Measurements from ENCODE around the gene PMPCA.

PMPCA gene

DNA sequence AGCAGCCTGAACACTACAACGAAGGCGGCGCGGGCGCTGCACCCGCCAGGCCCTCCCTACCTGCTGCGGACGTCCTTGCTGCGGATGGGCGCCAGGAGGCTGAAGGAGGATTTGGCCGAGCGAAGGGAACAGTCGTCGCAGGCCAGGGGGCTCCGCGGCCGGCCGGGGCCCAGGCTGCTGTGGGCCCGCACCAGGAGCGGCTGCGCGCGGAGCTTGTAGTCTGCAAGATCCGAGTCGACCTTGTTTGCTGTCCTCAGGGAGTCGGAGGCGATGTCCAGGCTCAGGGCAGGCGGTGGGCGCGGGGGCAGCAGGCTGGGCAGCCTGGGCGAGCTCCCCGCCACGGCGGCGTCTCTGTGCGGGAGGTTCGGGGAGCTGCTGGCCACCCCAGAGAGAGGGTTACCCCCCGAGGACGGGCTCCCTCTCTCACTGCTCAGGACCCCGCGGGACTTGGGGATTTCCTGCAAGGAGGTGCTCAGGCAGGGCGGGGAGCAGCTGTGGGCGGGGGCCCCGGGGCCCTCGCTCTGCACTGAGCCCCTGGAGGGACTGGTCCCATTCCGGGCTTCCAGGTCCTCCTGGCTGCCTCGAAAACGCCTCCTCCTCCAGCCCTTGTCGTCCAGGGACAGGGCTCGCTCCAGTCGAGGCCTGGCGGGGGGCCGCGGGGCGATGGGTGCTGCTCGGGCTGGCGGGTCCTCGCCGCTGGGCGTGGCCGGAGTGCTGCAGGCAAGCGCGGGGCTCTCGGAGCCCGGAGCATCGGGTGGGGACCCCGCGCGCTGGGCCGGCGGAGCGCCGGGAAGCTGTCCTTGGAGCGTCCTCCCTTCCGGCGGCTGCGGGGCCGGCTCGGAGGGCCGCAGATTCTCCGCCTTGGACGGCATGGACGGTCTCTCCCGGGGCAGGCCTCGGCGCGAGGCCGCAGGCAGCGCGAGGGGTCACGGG lies 28.4 kb downstream of the PMPCA start:
- no peak for DNase-seq

DNA sequence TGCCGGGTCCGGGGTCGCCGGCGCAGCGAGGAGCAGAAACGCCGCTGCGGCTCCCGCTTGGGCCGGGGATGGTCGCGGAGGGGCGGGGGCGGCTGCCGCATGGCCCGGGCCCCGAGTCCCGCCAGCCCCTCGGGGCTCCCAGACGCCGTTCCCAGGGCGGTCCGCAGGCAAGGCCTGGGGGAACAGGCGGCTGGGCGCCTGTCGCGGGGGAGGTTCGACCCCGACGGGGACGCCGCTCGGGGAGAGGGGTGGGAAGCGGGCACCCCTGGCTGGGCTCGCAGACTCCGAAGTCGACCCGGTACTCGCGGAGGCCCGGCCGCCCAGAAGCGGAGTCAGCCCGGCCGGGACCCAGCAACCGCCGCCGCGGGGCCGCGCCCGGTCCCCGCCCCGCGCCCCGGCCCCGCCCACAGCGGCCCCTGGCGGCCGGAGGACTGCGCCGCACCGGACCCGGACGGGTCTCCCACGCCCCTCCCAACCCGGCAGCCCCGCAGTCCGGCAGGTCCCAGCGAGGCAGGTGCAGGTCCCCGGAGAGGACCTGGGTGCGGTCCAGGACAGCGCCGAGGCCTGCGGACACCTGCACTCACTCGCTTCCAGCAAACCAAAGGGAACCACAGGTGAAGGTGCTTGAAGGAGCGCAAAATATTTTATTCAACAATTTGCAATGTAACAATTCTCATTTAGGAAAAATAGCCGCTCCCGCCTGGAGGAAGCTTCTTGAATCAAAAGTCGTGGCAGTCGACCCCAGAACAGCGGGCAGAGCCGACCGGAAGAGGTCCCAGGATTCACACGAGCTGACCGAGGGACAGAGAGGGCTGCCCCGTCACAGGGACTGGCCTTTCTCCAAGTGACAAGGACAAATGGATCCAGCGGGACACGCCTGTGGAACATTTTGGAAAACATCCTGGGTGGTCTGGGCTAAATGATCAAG lies 29.3 kb downstream of the PMPCA start, which contains the start of gene INPP5E:
TSS of gene INPP5E (minus strand) at position 365 of the 928 bp plus-strand sequence. CDS start 426 bp downstream, outside the sequence.
- peak; percentile 26 for DNase-seq

DNA sequence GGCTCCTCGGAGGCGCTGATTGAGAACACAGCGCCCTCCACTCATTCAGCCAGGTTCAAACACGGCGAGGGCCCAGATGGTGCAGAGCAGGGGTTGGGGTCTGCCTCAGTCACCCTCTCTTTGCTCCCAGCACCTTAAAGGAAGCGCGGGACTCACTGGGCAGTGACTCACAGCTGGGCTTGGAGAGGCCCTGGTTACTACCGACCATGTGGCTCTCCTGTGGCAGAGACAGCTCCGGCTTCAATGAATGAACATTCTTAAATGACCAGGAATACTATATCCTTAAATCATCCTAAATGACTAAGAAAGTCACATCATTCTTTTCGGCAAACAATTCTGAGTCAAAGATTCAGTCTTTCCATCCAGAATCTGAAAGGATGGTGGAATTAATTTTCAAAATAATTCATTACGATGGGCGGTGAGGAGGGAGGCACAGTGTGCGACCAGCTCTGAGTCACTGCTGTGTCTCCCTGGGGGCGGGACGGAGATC lies 30.8 kb downstream of the PMPCA start:
- DNase-seq: no peak

DNA sequence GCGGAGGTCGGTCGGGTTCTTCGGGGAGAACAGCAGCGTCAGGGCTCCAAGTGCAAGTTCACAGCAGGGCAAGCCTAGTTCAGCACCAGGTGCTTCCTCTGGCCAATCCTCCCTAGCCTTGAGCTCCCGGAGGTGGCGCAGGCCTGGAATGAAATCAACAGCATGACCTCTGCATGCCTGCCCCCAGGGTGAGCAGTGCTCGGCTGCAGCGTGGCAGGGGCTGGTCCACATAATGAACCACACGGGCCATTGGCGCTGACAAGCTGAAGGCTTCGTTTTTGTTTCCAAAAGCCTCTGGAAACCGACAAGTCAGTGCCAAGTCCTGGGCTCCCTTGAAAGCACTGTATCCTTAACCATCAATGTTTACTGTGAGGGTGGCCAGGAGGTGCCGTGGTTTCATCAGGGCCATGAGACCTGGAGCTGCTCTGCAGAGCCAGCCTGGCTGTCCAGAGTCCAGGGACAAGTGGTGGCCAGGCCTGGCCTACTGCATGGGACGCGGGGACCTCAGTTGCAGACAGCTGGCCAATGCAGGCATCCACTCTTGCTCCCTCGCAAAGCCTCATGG lies 31.3 kb downstream of the PMPCA start:
- DNase-seq: no peak

DNA sequence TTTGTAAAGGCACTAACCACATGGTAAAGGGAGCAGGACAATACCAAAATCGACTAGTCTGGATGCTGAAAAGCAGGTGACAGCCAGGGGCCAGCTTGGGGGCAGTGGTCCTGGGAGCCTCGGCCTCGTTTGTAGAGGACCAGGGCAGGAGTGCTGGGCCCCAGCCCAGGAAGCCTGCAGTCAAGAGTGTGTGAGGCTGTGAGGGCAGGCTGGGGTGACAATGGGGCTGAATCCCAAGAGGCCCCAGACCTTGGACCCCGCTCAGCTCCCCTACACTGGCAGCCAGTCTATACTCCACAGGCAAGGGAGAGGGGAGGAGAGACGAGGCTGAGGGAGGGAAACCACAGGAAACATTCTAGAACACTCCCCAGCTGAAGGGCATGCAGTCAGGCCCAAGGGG lies 31.8 kb downstream of the PMPCA start:
- DNase-seq: no peak

DNA sequence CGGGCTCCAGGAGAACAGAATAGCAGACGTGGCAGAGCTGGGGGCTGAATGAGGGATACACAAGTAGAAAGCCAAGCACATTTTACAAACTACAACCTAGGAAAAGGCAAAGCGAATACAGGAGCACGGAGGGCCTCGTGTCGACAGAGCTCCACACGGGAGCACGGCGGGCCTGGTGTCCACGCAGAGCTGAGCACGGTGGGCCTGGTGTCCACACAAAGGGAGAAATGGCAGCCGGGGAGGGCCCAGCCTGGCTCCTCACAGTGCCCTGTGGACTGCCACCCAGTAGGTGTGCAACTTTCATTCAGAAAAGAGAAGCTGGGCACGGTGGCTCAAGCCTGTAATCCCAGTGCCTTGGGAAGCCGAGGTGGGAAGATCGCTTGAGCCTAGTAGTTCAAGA lies 32.6 kb downstream of the PMPCA start:
- DNase-seq: no peak

DNA sequence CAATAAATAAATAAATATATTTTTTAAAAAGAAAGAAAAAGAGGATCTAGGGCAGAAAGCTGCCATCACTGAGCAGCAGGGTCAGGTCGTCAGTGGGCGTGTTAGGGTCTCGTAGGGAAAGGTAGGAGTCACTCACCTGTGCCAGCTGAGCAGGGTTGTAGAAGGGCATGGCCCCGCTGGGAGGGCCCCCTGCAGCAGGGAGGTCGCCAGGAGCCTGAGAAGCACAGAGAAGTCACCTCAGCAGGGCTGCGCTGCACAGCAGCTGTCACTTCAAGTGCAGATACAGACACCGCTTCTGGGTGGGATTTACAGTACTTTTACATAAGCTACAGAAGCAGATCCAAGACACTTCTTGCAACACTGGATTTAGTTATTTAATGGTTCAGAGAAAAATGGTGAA lies 33.2 kb downstream of the PMPCA start:
- no peak for DNase-seq

DNA sequence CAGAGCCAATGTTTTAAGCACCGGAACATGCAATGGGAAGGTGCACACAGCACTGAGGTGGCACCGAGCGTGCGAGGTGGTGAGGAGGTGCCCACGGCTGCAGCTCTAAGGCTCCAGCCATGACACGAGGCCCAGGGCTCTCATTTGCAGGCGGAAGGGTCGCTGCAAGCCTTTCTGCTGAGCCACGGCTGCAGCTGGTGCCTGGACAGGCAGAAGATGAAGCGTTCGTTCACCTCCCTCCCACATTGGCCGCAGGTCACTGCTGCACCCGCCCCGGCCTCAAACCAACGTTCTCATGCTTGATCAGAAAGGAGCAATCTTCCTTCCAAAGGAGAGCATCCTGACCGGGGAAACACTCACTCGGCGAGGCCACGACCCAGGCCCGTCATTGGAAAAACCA lies 33.6 kb downstream of the PMPCA start:
- no peak for DNase-seq

DNA sequence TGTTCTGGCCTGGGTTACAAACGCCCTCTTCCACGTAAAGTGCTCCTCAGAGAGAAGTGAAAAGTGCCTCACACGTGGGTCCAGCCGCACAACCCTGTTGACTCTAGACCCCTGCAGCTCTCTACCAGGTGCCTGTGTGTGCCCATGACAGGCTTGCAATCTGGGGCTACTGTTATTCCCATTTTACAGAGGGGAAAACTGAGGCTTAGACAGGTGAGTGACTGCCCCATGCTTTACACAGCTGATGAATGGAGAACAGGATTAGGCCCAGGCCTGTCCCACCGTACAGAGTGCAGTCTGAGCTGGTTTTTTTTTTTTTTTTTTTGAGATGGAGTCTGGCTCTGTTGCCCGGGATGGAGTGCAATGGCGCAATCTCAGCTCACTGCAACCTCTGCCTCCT lies 35.3 kb downstream of the PMPCA start:
- no peak for DNase-seq

DNA sequence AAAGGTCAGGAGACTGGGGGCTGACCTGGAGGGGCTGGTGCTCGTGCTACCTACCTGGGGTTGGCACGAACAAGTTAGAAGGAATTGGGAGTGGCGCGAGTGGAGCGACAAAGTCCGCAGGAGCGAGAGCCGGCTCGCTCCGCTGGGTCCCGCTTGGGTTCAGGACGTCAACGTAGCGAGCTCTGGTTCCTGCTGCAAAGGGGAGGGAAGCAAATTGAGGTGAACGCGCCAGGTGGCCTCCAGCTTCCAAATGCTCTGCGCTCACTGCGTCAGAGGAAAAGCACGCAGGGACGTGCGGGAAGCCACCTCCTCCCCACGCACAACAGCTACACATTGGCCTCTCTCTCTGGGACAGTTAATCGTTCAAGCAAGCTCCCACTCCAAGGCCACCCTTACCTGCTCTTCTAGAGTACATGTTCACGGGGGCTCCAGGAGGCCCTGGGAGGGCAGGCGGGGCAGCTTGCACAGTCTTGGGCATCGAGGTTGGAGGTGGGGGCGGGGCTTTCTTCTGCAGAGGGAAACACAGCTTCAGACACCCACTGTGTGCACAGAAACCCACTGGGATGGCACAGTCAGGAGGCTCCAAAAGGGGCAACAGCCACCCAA lies 36.8 kb downstream of the PMPCA start:
- no peak for DNase-seq

DNA sequence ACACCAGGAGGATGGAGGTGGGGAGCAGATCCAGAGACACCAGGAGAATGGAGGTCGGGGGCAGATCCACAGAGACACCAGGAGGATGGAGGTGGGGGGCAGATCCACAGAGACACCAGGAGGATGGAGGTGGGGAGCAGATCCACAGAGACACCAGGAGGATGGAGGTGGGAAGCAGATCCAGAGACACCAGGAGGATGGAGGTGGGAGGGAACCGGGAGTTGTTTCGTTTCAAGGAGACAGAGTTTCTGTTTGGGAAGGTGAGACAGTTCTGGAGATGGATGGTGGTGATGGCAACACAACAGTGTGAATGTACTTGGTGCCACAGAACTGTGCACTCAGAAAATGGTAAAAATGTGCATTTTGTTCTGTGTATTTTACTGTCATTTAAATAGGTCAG lies 38.2 kb downstream of the PMPCA start:
- DNase-seq: no peak

DNA sequence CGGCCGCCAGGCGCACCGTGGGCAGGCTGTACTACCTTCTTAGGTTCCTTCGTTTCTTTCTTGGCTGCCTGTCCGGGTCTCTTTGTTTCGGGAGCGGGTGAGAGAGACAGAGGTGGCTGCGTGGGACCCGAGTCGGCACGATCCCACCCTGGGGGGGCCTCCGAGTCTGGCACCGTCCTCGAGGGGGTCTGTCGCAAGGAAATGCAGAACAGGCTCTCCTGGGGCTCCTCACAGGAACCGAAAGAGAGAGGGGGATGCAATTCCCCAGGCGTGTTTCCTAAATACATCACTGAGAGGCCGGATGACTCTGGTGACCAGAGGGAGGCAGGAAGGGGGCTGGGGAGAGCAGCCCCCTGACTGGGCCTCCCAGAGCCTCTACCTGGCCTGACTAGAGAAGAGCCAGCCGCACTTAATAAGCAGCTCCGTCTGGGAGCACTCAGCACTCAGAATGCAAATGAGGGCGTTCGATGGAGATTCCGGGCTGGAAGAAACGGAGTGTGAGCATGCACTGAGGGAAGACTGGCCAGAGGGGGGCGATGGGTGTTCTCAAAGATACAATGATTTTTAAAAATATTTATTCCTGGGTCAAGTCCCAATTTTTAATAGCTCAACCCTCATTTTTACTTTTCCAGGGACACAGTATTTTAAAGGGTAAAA lies 40.9 kb downstream of the PMPCA start:
- no peak for DNase-seq

DNA sequence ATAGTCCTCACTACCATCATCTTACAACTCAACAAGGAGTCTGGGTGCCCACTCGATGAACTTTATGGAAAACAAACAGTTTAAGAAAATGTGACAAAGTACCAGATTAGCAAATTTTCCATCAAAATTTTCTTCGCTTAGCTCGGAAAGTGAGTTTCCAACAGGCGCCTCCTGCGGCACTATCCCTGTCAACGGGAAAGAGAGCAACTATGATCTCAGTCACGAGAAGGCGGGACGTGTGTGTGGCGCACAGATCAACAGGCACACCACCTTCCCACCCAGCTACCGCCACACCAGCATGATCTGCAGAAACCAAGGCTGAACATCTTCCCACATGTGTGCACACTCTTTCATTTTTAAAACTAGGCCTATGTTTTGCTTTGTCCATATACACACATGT lies 42.9 kb downstream of the PMPCA start:
- DNase-seq: no peak

DNA sequence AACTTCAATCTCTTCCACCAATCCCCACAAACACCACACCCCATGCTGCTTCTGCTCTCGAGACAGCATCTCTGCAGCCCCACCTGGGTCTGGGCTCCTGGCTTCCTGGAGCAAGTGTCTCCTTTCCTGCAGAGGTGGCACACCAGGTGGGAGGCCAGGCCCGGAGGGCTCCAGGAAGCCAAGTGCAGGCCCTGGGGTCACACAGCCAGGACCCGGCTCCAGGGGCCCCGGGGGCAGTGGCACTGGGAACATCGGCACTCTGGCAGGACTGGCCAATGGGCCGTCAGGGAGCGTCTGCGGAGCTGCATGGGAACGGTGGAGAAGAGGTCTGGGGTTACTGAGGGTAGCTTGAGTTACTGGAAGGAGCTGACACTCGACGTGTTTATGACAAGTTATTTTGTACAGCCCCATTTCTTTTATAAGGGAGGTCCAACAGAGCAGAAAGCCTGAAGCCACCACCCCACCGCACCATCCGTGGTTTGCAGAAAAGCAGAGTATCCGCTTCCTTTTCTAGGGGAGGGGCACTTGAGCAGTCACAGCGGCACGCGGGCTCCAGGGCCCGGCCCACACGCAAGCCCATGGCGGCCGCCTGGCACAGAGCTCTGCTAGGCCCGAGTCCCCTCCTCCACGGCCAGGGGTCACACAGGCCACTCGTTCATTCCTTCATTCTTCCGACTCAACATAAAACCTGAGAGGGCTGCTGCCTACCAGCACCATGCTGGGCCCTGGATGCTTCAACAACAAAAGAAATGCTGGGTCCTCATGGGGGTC lies 43.8 kb downstream of the PMPCA start:
- DNase-seq: no peak

DNA sequence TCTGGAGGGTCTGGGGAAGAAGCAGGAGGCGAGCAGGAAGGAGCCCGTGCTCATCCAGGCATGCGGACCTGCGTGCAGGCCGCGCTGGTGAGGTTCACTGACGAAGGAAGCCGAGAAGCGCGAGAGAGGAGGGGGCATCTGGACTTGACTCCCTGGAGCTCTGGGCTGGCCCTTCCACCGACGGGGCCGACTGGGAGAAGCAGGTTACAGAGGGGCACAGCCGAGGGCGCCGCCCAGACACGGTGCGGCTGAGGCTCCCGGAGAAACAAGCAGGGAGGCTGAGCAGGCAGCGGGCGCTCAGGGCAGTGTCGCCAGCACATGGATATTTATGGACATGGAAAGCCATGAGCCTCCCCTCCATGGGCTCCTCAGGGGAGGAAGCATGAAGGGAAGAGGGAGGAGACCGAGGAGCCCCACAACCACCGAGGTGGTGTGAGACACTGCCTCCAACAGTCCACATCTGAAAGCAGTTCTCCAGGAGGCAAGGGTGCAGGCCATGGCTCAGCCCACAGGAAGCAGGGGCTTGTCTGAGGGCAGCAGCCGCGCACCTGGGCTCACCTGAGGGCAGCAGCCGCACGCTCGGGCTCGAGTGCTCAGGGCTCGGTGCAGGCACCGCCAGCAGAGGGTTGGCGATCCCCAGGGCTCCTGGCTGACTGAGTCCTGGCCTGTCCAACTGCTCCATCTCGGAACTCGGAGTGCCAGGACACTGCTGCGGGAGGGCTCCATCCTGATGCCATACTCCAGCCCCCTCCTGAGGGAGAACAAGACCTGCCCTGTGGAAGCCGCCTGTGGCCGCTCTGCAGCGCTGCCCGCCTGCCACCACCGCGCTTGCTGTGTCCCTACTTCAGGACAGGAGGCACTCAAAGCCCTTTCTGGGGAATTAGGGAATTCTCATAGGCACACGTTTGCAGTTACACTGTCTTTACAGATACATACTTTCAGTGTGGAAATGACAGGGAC lies 44.9 kb downstream of the PMPCA start:
- DNase-seq: no peak

DNA sequence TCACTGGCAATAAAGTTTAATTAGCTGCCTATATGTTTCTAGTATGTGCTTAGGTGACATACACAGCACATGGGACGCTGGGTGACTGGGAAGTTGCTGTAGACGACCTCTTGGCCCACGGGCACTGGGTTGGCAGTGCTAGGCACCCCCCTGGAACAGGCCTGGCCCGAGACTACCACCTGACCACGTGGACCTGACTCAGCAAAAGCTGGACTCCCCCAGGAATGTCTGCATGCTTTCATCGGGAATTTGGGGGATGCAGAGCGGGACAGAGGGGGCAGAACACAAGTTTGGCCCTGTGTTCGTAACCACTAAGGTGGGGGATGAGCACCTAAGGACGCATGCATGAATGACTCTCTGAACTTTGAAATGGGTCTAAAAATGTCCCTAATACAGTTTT lies 45.8 kb downstream of the PMPCA start:
- no peak for DNase-seq

DNA sequence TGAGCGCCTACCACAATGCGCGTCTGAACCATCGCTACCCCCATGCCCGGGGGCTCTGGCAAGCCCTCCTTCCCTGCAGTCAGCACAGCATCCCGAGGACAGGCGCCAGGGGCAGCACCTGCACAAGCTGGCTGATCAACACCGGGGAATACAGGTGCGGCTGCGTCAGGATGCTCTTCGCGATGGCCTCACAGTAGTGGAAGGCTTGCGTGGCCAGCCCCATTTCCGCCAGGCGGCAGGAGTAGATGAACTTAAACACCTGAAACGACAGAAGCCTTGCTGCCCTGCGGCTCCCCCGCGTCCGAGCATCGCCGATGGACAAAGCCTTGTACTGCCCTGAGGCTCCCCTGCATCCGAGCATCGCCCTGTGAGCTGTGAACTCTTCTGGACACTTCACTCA lies 46.9 kb downstream of the PMPCA start:
- DNase-seq: no peak

DNA sequence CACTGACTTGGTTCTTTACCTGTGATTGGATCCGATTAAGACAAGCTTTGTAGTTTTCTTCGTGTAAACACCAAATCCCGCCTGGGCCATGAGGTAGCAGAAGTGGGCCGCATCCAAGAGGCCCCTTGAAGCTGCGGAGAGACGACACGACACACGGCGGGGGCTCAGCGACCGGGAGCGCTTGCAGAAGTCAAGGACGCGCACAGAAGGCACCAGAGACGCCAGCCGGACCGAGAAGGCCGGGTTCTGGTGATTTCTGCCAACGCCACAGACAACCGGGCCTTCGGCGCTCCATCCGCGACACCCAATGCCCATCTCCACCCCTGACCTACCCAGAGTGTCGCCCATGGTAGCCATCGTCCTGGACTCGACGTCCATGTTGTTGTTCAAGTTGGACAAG lies 49.0 kb downstream of the PMPCA start:
- no peak for DNase-seq

DNA sequence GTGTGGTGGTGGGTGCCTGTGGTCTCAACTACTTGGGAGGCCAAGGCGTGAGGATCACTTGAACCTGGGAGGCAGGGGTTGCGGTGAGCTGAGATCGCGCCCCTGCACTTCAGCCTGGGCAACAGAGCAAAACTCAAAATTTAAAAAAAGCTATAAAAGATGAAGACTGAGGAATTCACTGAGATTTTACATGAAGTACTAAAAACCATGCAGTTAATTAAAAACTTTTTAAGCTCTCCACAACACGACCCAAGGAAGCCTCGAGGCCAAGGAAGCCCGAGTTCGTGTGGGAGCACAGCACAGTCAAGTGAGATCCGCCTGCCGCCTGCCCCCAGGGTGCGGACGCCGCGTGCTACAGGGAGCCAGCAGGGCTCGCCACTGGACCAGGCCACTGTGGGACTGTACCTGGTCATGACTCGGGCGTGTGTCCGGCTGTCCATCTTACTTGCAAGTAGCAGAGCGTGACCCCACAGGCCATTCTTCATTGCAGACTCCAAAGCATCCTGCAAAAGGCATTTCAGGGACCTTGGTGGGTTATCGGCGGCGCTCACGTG lies 50.4 kb downstream of the PMPCA start:
- DNase-seq: no peak

DNA sequence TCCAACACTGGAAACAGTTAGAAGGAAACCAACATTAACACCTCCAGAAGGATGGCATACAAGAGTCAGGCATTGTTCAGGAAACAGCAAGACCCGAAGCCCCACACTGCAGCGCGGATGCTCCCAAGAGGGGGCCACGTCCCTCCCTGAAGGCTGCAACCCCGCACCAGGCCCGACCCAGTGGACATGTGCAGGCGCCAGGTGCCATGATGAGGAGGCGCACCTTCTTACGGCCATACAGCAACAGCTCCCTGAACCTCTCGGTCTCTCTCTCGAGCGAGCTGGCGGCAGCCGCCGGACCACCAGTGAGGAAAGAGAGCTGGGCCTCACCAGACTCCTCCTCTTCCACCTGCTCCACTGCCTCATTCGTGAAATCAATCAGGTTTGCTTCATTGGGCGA lies 52.2 kb downstream of the PMPCA start:
- DNase-seq: no peak
